IPS DF 6.9 (cell line): Measurements from ENCODE around the gene PEX11G.
"Not testable (repeated sequence)": the region's sequence is repeated elsewhere in the genome, so short reads cannot be mapped to it uniquely, and the experiment has no call there.

Source experiments
- DNase-seq: peaks from one replicate; pipeline ENCODE4 v3.0.0-alpha.2; 2013; ENCODE audit warnings: low read depth, low spot score
- H3K27ac ChIP-seq: one replicate; pipeline ENCODE4 v1.5.1; 2013; ENCODE audit warnings: low read length, control low read depth
- H3K27me3 ChIP-seq: 2 replicates; pipeline ENCODE4 v1.6.1; 2013; ENCODE audit warnings: mild to moderate bottlenecking, low read length; ENCODE audit not compliant: control insufficient read depth, insufficient read depth
- H3K36me3 ChIP-seq: 2 replicates; pipeline ENCODE4 v1.6.1; 2013; ENCODE audit warnings: low read length; ENCODE audit not compliant: control insufficient read depth, insufficient read depth
- H3K4me1 ChIP-seq: 2 replicates; pipeline ENCODE4 v1.6.1; 2013; ENCODE audit warnings: low read length; ENCODE audit not compliant: control insufficient read depth, insufficient read depth
- H3K4me3 ChIP-seq: 2 replicates; pipeline ENCODE4 v1.5.1; 2013; ENCODE audit warnings: mild to moderate bottlenecking, low read length
- H3K9me3 ChIP-seq: 2 replicates; pipeline ENCODE4 v1.6.1; 2013; ENCODE audit warnings: low read length, inconsistent platforms; ENCODE audit not compliant: control insufficient read depth, insufficient read depth
- WGBS: extraction: QIAGEN DNeasy Blood & Tissue Kit; methylation state at CpG from one replicate; pipeline ENCODE4 v1.1.7; 2013; ENCODE audit warnings: mixed read lengths, missing lambda C conversion rate; ENCODE audit not compliant: insufficient read length, insufficient coverage; 5-methylcytosine and 5-hydroxymethylcytosine counted together

The PEX11G gene

DNA sequence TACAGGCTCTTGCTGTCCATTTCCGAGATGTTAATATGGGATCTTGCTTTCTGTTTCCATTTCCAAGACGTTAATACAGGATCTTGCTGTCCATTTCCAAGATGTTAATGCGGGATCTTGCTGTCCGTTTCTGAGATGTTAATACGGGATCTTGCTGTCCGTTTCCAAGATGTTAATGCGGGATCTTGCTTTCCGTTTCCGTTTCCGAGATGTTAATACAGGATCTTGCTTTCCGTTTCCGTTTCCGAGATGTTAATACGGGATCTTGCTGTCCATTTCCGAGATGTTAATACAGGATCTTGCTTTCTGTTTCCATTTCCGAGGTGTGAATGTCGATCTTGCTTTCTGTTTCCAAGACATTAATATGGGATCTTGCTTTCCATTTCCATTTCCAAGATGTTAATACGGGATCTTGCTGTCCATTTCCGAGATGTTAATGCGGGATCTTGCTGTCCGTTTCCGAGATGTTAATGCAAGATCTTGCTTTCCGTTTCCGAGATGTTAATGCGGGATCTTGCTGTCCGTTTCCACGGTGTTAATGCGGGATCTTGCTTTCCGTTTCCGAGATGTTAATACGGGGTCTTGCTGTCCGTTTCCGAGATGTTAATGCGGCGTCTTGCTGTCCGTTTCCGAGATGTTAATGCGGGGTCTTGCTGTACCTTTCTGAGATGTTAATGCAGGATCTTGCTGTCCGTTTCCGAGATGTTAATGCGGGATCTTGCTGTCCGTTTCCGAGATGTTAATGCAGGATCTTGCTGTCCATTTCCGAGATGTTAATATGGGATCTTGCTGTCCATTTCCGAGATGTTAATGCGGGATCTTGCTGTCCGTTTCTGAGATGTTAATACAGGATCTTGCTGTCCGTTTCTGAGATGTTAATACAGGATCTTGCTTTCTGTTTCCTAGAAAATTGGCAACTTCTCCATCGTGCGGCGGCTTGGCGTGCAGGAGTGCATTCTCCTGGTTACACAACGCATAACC lies 38.3 kb downstream of the PEX11G start:
- Histone ChIP-seq H3K27me3 (no peaks in the 10 kb centered on the region), H3K9me3 (no peaks in the 10 kb centered on the region), H3K4me1 (no peaks in the 10 kb centered on the region), H3K4me3 (no peak overlapping the region), H3K36me3 (peaks cover 12% of the 10 kb centered on the region), H3K27ac (no peak overlapping the region)
- WGBS: no CpG with 5 or more reads among the region's 53 CpGs
- peak; percentile 22 for DNase-seq

DNA sequence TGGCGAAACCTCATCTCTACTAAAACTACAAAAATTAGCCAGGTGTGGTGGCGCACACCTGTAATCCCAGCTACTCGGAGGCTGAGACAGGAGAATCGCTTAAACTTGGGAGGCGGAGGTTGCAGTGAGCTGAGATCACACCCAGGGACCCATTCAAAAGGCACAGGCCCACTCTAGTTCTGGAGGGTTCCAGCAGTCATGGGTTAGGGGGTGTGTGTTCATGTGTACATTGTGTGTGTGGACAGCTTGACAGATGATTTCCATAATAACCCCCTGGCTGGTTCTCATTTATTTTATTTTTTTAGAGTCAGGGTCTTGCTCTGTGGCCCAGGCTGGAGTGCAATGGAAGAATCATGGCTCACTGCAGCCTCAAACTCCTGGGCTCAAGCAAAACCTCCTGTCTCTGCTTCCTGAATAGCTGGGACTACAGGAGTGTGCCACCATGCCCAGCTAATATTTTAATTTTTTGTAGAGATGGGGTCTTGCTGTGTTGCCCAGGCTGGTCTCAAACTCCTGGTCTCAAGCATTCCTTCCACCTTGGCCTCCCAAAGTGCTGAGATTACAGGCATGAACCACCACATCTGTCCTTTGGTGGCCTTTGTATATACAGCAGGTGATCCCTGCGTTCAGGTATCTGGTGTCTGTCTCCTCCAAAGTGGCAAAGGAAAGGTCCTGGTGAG lies 39.3 kb downstream of the PEX11G start:
- H3K36me3 ChIP-seq: peaks cover 16% of the 10 kb centered on the region
- H3K9me3 ChIP-seq, H3K4me1 ChIP-seq, H3K27me3 ChIP-seq, DNase-seq, H3K4me3 ChIP-seq, H3K27ac ChIP-seq: not testable (repeated sequence)
- WGBS: no CpG with 5 or more reads among the region's 6 CpGs

DNA sequence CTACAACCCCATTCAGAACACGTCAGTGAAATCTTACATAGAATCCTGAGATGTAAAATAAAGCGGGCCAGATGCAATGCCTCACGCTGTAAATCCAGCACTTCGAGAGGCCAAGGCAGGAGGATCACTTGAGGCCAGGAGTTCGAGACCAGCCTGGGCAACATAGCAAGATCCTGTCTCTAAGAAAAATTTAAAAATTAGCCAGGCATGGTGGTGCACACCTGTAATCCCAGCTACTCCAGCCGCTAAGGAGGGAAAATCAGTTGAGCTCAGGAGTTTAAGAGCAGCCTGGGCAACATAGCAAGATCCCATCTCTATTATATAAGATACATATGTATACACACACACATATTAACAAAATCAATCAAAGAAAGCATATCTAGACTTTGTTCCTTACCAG lies 41.2 kb downstream of the PEX11G start:
- Histone ChIP-seq H3K4me3 (no peak overlapping the region), H3K27me3 (no peaks in the 10 kb centered on the region), H3K9me3 (no peaks in the 10 kb centered on the region), H3K36me3 (peaks cover 15% of the 10 kb centered on the region), H3K4me1 (no peaks in the 10 kb centered on the region), H3K27ac (no peak overlapping the region)
- no CpG with 5 or more reads among the region's 6 CpGs for WGBS
- DNase-seq: no peak

DNA sequence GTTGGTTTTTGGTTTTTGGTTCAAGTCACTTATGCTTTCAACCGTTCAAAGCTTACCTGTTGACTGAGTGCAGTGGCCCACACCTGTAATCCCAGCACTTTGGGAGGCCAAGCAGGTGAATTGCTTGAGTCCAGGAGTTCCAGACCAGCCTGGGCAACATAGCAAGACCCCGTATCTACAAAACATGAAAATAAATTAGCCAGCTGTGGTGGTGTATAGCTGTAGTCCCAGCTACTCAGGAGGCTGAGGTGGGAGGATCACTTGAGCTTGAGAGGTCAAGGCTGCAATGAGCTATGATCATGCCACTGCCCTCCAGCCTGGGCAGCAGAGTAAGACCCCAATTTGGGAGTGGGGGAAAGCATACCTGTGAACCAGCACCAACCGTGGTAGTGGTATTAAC lies 43.7 kb downstream of the PEX11G start:
- no peak overlapping the region for H3K4me3 ChIP-seq
- no peak for DNase-seq
- H3K27me3 ChIP-seq: no peaks in the 10 kb centered on the region
- no CpG with 5 or more reads among the region's 3 CpGs for WGBS
- no peak overlapping the region for H3K27ac ChIP-seq
- H3K4me1 ChIP-seq: no peaks in the 10 kb centered on the region
- H3K36me3 ChIP-seq: peaks cover 21% of the 10 kb centered on the region
- H3K9me3 ChIP-seq: no peaks in the 10 kb centered on the region

DNA sequence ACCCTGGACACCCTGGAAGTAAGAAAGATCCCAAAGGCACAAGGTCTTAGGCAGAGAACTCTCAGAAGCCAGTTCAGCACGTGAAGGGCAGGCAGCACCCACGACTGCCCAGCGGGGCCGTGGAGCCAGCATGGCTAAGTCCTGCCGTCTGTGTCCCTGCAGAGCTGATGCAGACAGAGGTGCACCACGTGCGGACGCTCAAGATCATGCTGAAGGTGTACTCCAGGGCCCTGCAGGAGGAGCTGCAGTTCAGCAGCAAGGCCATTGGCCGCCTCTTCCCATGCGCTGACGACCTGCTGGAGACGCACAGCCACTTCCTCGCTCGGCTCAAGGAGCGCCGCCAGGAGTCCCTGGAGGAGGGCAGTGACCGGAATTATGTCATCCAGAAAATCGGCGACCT lies 44.8 kb downstream of the PEX11G start:
- H3K36me3 ChIP-seq: peaks cover 21% of the 10 kb centered on the region
- WGBS: no CpG with 5 or more reads among the region's 19 CpGs
- H3K4me1 ChIP-seq: no peaks in the 10 kb centered on the region
- no peak overlapping the region for H3K27ac ChIP-seq
- H3K9me3 ChIP-seq: no peaks in the 10 kb centered on the region
- no peak overlapping the region for H3K4me3 ChIP-seq
- no peak for DNase-seq
- H3K27me3 ChIP-seq: no peaks in the 10 kb centered on the region

DNA sequence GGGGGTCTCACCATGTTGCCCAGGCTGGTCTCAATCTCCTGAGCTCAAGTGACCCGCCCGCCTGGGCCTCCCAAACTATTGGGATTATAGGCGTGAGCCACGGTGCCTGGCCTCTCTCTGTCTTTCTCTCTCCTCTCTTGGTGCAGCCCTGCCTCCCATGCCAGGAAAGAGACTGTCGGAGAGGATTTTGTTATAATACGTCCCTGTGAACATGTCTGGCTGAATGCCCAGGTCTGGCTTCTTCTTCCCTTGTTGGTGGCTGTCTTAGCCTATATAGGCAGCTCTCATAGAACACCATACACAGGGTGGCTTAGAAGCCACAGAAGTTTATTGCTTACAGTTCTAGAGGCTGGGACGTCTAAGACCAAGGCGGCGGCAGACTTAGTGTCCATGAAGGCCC lies 46.4 kb downstream of the PEX11G start:
- Histone ChIP-seq H3K4me3 (no peak overlapping the region), H3K36me3 (peaks cover 19% of the 10 kb centered on the region), H3K4me1 (no peaks in the 10 kb centered on the region), H3K27ac (no peak overlapping the region), H3K9me3 (no peaks in the 10 kb centered on the region), H3K27me3 (no peaks in the 10 kb centered on the region)
- DNase-seq: no peak
- no CpG with 5 or more reads among the region's 9 CpGs for WGBS

DNA sequence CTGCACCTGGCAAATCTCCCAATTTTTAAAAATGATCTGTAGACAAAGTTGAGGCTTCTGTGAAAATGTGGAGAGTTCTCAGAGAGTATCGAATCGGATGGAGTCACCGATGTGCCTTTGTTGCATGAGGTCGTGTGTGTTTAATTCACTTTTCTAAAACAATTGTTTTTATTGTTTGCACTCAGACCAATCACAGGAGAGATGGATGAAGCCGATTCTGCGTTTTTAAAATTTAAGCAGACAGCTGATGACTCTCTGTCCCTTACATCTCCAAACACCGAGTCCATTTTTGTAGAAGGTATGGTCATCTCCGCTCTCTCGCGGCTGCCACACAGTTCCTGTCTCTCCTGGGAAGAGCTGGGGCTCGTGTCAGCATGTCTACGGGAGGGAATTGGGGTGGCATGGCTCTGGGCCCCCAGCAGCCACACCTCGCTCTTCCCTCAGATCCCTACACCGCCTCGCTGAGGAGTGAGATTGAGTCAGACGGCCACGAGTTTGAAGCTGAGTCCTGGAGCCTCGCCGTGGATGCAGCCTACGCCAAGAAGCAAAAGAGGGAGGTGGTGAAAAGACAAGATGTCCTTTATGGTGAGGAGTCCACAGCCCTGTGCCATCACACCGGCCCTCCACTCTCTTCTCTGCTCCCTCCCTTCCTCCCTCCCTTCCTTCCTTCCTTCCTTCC lies 47.2 kb downstream of the PEX11G start:
- no peak overlapping the region for H3K4me3 ChIP-seq
- H3K9me3 ChIP-seq: no peaks in the 10 kb centered on the region
- peaks cover 19% of the 10 kb centered on the region for H3K36me3 ChIP-seq
- DNase-seq: no peak
- no peak overlapping the region for H3K27ac ChIP-seq
- H3K27me3 ChIP-seq: no peaks in the 10 kb centered on the region
- no peaks in the 10 kb centered on the region for H3K4me1 ChIP-seq
- WGBS: no CpG with 5 or more reads among the region's 21 CpGs

DNA sequence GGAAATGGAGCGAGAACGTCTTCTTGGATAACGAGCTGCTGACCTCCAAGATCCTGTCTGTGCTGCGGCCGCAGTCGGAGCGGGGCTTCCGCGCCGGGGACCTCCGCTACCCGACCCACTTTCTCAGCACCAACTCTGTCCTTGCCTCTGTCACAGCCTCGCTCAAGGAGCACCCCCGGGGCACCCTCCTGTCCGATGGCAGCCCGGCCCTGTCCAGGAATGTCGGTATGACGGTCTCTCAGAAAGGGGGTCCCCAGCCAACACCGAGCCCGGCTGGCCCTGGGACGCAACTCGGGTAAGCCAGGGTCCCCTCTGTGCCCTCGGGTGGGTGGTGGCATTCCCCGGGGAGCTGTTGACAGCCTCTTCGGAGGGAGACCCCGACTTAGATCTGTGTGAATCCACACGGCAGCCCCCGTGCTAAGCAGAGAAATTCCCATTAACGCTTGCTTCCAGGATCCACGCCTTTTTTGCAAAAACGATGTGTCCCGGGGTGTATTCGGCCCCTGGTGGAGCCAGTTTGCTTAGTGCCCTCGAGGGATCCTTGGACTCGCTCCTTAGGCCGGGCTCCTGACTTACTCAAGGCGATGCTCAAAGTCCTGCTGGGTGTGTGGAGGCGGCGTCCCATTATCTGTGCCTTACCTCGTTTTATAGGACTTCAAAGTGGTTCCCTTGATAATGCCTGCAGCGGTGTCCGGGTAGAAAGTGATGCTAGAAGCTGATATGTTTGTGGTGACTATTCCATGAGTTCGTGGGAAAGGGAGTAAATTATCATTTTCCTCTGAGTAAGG lies 48.5 kb downstream of the PEX11G start:
- Histone ChIP-seq H3K36me3 (peaks cover 19% of the 10 kb centered on the region), H3K27ac (no peak overlapping the region), H3K27me3 (no peaks in the 10 kb centered on the region), H3K4me1 (no peaks in the 10 kb centered on the region), H3K9me3 (no peaks in the 10 kb centered on the region), H3K4me3 (no peak overlapping the region)
- no CpG with 5 or more reads among the region's 43 CpGs for WGBS
- DNase-seq: no peak

DNA sequence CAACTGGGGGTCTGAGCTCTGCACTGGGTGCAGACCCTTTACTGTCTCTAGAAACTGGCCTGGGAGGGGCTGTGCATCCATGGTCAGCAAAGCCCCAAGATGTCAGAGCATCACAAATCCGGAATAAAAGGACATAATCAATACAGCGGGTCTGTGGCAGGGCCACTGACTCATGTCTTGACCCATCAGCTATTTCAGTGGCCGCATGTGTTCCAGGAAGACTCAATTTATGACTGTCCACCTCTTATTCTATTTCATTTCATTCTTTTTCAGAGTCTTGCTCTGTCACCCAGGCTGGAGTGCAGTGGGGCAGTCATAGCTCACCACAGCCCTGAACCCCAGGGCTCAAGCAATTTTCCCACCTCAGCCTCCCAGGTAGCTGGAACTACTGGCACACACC lies 53.2 kb downstream of the PEX11G start:
- WGBS: no CpG with 5 or more reads among the region's 3 CpGs
- H3K27ac ChIP-seq: no peak overlapping the region
- DNase-seq: no peak
- H3K36me3 ChIP-seq: no peaks in the 10 kb centered on the region
- no peak overlapping the region for H3K4me3 ChIP-seq
- H3K4me1 ChIP-seq: no peaks in the 10 kb centered on the region
- H3K27me3 ChIP-seq: no peaks in the 10 kb centered on the region
- H3K9me3 ChIP-seq: no peaks in the 10 kb centered on the region

DNA sequence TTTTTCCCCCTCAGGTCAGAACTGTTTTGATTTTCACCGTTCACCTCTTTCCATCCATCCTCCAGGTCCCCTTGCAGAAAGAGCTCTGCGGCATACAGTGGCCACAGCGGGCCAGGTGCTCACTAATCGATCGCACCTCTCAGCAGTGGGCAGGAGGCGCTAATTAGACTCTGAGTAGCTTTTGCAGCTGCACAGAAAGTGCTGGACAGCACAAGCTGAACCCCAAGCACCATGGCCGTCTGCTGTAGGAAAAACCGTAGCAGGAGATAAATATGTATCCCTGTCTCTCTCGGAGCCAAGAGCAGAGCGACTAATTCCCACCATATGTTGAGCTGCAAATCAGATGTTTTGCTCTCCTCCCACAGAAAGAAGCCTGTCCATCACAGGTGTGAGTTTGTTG lies 54.4 kb downstream of the PEX11G start:
- H3K27ac ChIP-seq: no peak overlapping the region
- DNase-seq: no peak
- no CpG with 5 or more reads among the region's 10 CpGs for WGBS

More for the DNA sequence above, 54.4 kb downstream of the PEX11G start:
- no peaks in the 10 kb centered on the region for H3K4me1 ChIP-seq
- H3K4me3 ChIP-seq: no peak overlapping the region
- H3K27me3 ChIP-seq: no peaks in the 10 kb centered on the region
- H3K36me3 ChIP-seq: no peaks in the 10 kb centered on the region
- H3K9me3 ChIP-seq: no peaks in the 10 kb centered on the region
